ENCODE data around the gene SCUBE2.

DNA sequence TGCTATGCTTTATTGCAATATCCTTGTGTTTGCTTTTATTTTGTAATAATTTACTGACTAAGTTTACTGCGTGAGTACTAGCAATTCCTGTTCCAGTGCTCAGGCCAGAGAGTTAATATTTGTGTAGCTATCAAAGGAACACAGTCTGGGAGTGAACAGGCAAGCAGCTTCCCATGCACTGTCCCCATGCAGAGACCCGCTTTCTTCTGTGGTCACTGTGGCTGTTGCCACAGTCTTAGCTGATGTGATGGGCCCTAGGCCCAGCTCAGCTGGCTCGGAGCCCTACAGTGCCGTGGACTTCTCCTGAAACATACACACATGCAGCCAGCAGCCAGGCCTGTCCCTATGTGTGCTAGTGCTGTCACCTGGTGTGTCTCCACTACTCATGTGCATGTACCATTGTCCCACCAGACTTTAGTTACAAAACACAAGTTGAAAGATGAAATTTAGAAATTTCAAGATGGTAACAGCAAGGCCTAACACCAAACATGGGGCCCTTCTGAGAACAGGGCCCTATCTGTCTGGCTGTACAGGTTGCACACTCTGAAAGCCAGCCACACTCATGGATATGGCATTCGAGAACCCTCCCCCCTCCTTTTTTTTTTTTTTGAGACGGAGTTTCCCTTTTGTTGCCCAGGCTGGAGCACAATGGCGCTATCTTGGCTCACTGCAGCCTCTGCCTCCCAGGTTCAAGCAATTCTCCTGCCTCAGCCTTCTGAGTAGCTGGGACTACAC is 12.3 kb upstream of the SCUBE2 start:
- TF ChIP-seq, protein P1, sequence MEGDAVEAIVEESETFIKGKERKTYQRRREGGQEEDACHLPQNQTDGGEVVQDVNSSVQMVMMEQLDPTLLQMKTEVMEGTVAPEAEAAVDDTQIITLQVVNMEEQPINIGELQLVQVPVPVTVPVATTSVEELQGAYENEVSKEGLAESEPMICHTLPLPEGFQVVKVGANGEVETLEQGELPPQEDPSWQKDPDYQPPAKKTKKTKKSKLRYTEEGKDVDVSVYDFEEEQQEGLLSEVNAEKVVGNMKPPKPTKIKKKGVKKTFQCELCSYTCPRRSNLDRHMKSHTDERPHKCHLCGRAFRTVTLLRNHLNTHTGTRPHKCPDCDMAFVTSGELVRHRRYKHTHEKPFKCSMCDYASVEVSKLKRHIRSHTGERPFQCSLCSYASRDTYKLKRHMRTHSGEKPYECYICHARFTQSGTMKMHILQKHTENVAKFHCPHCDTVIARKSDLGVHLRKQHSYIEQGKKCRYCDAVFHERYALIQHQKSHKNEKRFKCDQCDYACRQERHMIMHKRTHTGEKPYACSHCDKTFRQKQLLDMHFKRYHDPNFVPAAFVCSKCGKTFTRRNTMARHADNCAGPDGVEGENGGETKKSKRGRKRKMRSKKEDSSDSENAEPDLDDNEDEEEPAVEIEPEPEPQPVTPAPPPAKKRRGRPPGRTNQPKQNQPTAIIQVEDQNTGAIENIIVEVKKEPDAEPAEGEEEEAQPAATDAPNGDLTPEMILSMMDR (IDR thresholded peaks at IDR 0.05) = no peak
- no peak for TF ChIP-seq EP300 (IDR thresholded peaks at IDR 0.05)
- peak in 1 of 3 donors; percentile 7 for TF ChIP-seq POLR2AphosphoS5 (IDR thresholded peaks at IDR 0.05)
